Neural cell (in vitro differentiated cells): ENCODE results near the gene VSNL1. TPM values are rescaled to one million over a fixed set of nuclear protein-coding genes. Genes with fewer than 3 reads are reported as not detected.

Experiments
- H2AFZ ChIP-seq: fragments of 200-600, 300-800 bp; sonication (generic), shearing (Covaris generic); 2 replicates; pipeline ENCODE4 v1.6.0; 2014; ENCODE audit warnings: low read depth, mild to moderate bottlenecking, antibody characterized with exemption, low read length, moderate library complexity
- H3F3A ChIP-seq: fragments of 200-600 bp; shearing (Covaris generic); 2 replicates; pipeline ENCODE4 v1.6.1; 2016; ENCODE audit warnings: mild to moderate bottlenecking, moderate library complexity, mixed read lengths, antibody characterized with exemption, low read length; ENCODE audit not compliant: insufficient read depth, poor library complexity, severe bottlenecking
- H3K27ac ChIP-seq: fragments of 200-600, 300-800 bp; sonication (generic), shearing (Covaris generic); 2 replicates; pipeline ENCODE4 v1.5.1; 2014; ENCODE audit warnings: mild to moderate bottlenecking, low read length, moderate library complexity
- H3K27me3 ChIP-seq: fragments of 300-800, 200-600 bp; sonication (generic), shearing (Covaris generic); 2 replicates; pipeline ENCODE4 v1.6.0; 2014; ENCODE audit warnings: mild to moderate bottlenecking, low read depth, low read length, moderate library complexity; ENCODE audit not compliant: insufficient read depth
- H3K36me3 ChIP-seq: fragments of 300-800, 200-600 bp; sonication (generic), shearing (Covaris generic); 2 replicates; pipeline ENCODE4 v1.5.1; 2014; ENCODE audit warnings: mild to moderate bottlenecking, antibody characterized with exemption, low read length, moderate library complexity; ENCODE audit not compliant: insufficient read depth
- H3K4me2 ChIP-seq: fragments of 300-800, 200-600 bp; sonication (generic), shearing (Covaris generic); 2 replicates; pipeline ENCODE4 v1.6.0; 2014; ENCODE audit warnings: mild to moderate bottlenecking, low read length
- H3K4me3 ChIP-seq: fragments of 300-800, 200-600 bp; sonication (generic), shearing (Covaris generic); 2 replicates; pipeline ENCODE4 v1.5.1; 2014; ENCODE audit warnings: mild to moderate bottlenecking, low read length, moderate library complexity
- H3K79me2 ChIP-seq: fragments of 200-600 bp; shearing (Covaris generic); replicated peaks from 2 replicates; pipeline ENCODE4 v1.6.0; 2014; ENCODE audit warnings: mild to moderate bottlenecking, low read length, moderate library complexity; ENCODE audit not compliant: insufficient read depth
- H3K9ac ChIP-seq: fragments of 300-800, 200-600 bp; sonication (generic), shearing (Covaris generic); 2 replicates; pipeline ENCODE4 v1.6.1; 2016; ENCODE audit warnings: mild to moderate bottlenecking, low read length, mixed read lengths
- H3K9me2 ChIP-seq: fragments of 200-600 bp; shearing (Covaris generic); 2 replicates; pipeline ENCODE4 v1.6.1; 2016; ENCODE audit warnings: mild to moderate bottlenecking, low read length, mixed read lengths; ENCODE audit not compliant: insufficient read depth
- H3K9me3 ChIP-seq: fragments of 200-600, 300-800 bp; sonication (generic), shearing (Covaris generic); 2 replicates; pipeline ENCODE4 v1.6.1; 2016; ENCODE audit warnings: mild to moderate bottlenecking, mixed run types, low read length, moderate library complexity, mixed read lengths
- H4K20me1 ChIP-seq: fragments of 200-600 bp; shearing (Covaris generic); 2 replicates; pipeline ENCODE4 v1.6.1; 2016; ENCODE audit warnings: mild to moderate bottlenecking, mixed run types; ENCODE audit not compliant: insufficient read depth
- CTCF ChIP-seq: fragments of 450-650 bp; IDR thresholded peaks from 2 replicates; pipeline ENCODE4 v1.5.1; 2014; ENCODE audit warnings: antibody characterized with exemption, mild to moderate bottlenecking, moderate library complexity; ENCODE audit not compliant: poor library complexity, severe bottlenecking
- EZH2 ChIP-seq: fragments of 200-600, 300-800 bp; shearing (Covaris generic), sonication (generic); IDR thresholded peaks from 2 replicates; pipeline ENCODE4 v1.6.1; 2014; ENCODE audit warnings: antibody characterized with exemption, low read length, borderline replicate concordance, mild to moderate bottlenecking; ENCODE audit not compliant: insufficient read depth, poor library complexity, severe bottlenecking
- MXI1 ChIP-seq: fragments of 450-650 bp; conservative IDR thresholded peaks from 2 replicates; pipeline ENCODE4 v1.6.1; 2014; ENCODE audit warnings: antibody characterized with exemption, mild to moderate bottlenecking; ENCODE audit not compliant: poor library complexity, severe bottlenecking
- POLR2AphosphoS5 ChIP-seq: IDR thresholded peaks from 2 replicates; pipeline ENCODE4 v1.6.1; 2012
- RAD21 ChIP-seq: fragments of 450-650 bp; conservative IDR thresholded peaks from 2 replicates; pipeline ENCODE4 v1.6.1; 2014; ENCODE audit warnings: antibody characterized with exemption, mild to moderate bottlenecking, moderate library complexity
- REST ChIP-seq: IDR thresholded peaks from 2 replicates; pipeline ENCODE4 v1.6.1; 2012; ENCODE audit warnings: borderline replicate concordance
- SMC3 ChIP-seq: fragments of 450-650 bp; conservative IDR thresholded peaks from 2 replicates; pipeline ENCODE4 v1.6.1; 2014; ENCODE audit warnings: antibody characterized with exemption, mild to moderate bottlenecking, moderate library complexity; ENCODE audit not compliant: poor library complexity
- TAF1 ChIP-seq: IDR thresholded peaks from 2 replicates; pipeline ENCODE4 v1.6.1; 2012; ENCODE audit warnings: low read depth
- polyA plus RNA-seq: library from polyadenylated mRNA; depleted of rRNA; stranded (reverse); fragments of >200 nt; gene quantifications from 2 replicates; pipeline ENCODE4 v1.2.3, GENCODE V29; 2014

The VSNL1 gene
- polyA plus RNA-seq, 1 donor from 2014 or later = 69.7 TPM

DNA sequence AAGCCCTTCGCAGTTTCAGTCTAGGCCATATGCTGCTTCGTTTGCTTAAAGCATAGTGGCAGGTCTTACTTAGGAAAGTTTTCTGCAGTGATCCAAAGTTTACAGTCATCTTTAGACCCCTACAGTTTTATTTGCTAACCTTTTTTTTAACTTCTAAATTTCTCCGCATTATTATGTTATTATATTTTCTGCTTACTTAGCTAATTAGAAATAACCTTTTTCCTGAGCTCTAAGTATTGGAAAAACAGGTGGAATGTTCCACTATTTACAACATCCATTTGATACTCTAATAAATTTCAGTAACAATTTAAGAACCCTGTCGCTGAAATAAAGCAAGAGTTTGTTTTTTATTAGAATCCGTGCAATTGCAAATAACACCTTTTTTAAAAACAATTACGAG is 18.2 kb upstream of the VSNL1 start:
- H3K4me3 ChIP-seq = no peak overlapping the region
- no peaks in the 10 kb centered on the region for H3K36me3 ChIP-seq
- H4K20me1 ChIP-seq = no peaks in the 10 kb centered on the region
- H3F3A ChIP-seq = no peaks in the 10 kb centered on the region
- no peaks in the 10 kb centered on the region for H3K27me3 ChIP-seq
- no peak overlapping the region for H2AFZ ChIP-seq
- no peak overlapping the region for H3K4me2 ChIP-seq
- no peaks in the 10 kb centered on the region for H3K9me3 ChIP-seq
- H3K27ac ChIP-seq = no peak overlapping the region
- H3K79me2 ChIP-seq = no peaks in the 10 kb centered on the region
- H3K9me2 ChIP-seq = no peaks in the 10 kb centered on the region
- TF ChIP-seq TAF1 = no peak
- TF ChIP-seq SMC3 = no peak
- no peak for TF ChIP-seq CTCF
- TF ChIP-seq REST = no peak
- TF ChIP-seq MXI1 = no peak
- no peak for TF ChIP-seq POLR2AphosphoS5
- TF ChIP-seq EZH2 = no peak
- no peak overlapping the region for H3K9ac ChIP-seq

- no peak for TF ChIP-seq CTCF
- no peak for TF ChIP-seq SMC3
- TF ChIP-seq RAD21 = no peak
- TF ChIP-seq EZH2 = no peak
- no peaks in the 10 kb centered on the region for H4K20me1 ChIP-seq
- no peaks in the 10 kb centered on the region for H3K9me3 ChIP-seq
- H3F3A ChIP-seq = no peaks in the 10 kb centered on the region
- no peaks in the 10 kb centered on the region for H3K9me2 ChIP-seq
- no peak overlapping the region for H3K4me3 ChIP-seq
- H3K9ac ChIP-seq = no peak overlapping the region
- no peaks in the 10 kb centered on the region for H3K79me2 ChIP-seq
- H3K27me3 ChIP-seq = no peaks in the 10 kb centered on the region
- no peak overlapping the region for H3K4me2 ChIP-seq
- H2AFZ ChIP-seq = no peak overlapping the region
- H3K36me3 ChIP-seq = no peaks in the 10 kb centered on the region
- no peak overlapping the region for H3K27ac ChIP-seq
Observed at GRCh38 chr2:17529771-17530170, 10.7 kb upstream of the VSNL1 start.
